Jurkat, Clone E6-1 (cell line): ENCODE measurements around the gene RPL31.
A peak's percentile ranks its signal among the peaks of the same experiment; 100 is the strongest.

Source experiments
- DNase-seq: peaks from one replicate; pipeline ENCODE4 v3.0.0-alpha.2; 2011; ENCODE audit warnings: low read depth, low spot score
- H3K4me3 ChIP-seq: 2 replicates; pipeline ENCODE4 v1.5.1; 2011; ENCODE audit warnings: mild to moderate bottlenecking, low read length, control low read depth, moderate library complexity

Gene RPL31

GRCh38 chr2:100990650-100991403, 11.3 kb upstream of the RPL31 start:
- DNase-seq = no peak
- no peak overlapping the region for H3K4me3 ChIP-seq

- no peak overlapping the region for H3K4me3 ChIP-seq
- DNase-seq = no peak
Observed at GRCh38 chr2:100991404-100991773, 10.7 kb upstream of the RPL31 start.

GRCh38 chr2:100992262-100992661, 9.8 kb upstream of the RPL31 start:
- no peak for DNase-seq
- H3K4me3 ChIP-seq = no peak overlapping the region

GRCh38 chr2:100993294-100993693, 8.8 kb upstream of the RPL31 start:
- no peak for DNase-seq
- no peak overlapping the region for H3K4me3 ChIP-seq

- DNase-seq = no peak
- H3K4me3 ChIP-seq = no peak overlapping the region
Observed at GRCh38 chr2:100995309-100996075, 6.6 kb upstream of the RPL31 start.

GRCh38 chr2:100997509-100998234, 4.4 kb upstream of the RPL31 start:
- no peak overlapping the region for H3K4me3 ChIP-seq
- DNase-seq = no peak

GRCh38 chr2:100998235-100998573, 3.9 kb upstream of the RPL31 start:
- DNase-seq = no peak
- no peak overlapping the region for H3K4me3 ChIP-seq

GRCh38 chr2:100999995-101000394, 2.1 kb upstream of the RPL31 start:
- DNase-seq = no peak

GRCh38 chr2:101002562-101003277, 631 bp downstream of the RPL31 start:
- no peak for DNase-seq
- H3K4me3 ChIP-seq = peak overlapping the region; percentile 96

More at GRCh38 chr2:100999995-101000394, 2.1 kb upstream of the RPL31 start:
- H3K4me3 ChIP-seq = no peak overlapping the region

GRCh38 chr2:101003278-101003775, 1.2 kb downstream of the RPL31 start:
- H3K4me3 ChIP-seq = peak overlapping the region; percentile 96
- DNase-seq = no peak

- H3K4me3 ChIP-seq = no peak overlapping the region
Observed at GRCh38 chr2:101004620-101005325, 2.7 kb downstream of the RPL31 start.

GRCh38 chr2:101006065-101006715, 4.1 kb downstream of the RPL31 start:
- no peak overlapping the region for H3K4me3 ChIP-seq
- DNase-seq = no peak

More at GRCh38 chr2:101004620-101005325, 2.7 kb downstream of the RPL31 start:
- DNase-seq = no peak

GRCh38 chr2:101007415-101008345, 5.6 kb downstream of the RPL31 start:
- H3K4me3 ChIP-seq = no peak overlapping the region
- no peak for DNase-seq

- no peak for DNase-seq
- no peak overlapping the region for H3K4me3 ChIP-seq
Observed at GRCh38 chr2:101011152-101011551, 9.1 kb downstream of the RPL31 start.

GRCh38 chr2:101012054-101012705, 10.1 kb downstream of the RPL31 start:
- no peak overlapping the region for H3K4me3 ChIP-seq
- no peak for DNase-seq

GRCh38 chr2:101012706-101013181, 10.7 kb downstream of the RPL31 start:
- peak; percentile 38 for DNase-seq
- H3K4me3 ChIP-seq = no peak overlapping the region
